SK-N-MC (cell line): Measurements from ENCODE around the gene TMC2.
"Not testable (repeated sequence)": the region's sequence is repeated elsewhere in the genome, so short reads cannot be mapped to it uniquely, and the experiment has no call there.

ENCODE experiments used
- DNase-seq: peaks from one replicate; pipeline ENCODE4 v3.0.0-alpha.2; 2011; ENCODE audit warnings: low read depth, low spot score
- H3K27ac ChIP-seq: fragments of 200-600 bp; sonication (generic); 2 replicates; pipeline ENCODE4 v1.5.1; 2016; ENCODE audit warnings: mixed run types
- H3K36me3 ChIP-seq: fragments of 200-600 bp; sonication (generic); 2 replicates; pipeline ENCODE4 v1.6.1; 2017; ENCODE audit warnings: antibody characterized with exemption, low read length, mixed read lengths; ENCODE audit not compliant: insufficient read depth
- H3K4me3 ChIP-seq: fragments of 200-600 bp; sonication (generic); 2 replicates; pipeline ENCODE4 v1.5.1; 2016
- H3K9ac ChIP-seq: fragments of 200-600 bp; sonication (generic); 2 replicates; pipeline ENCODE4 v1.8.0; 2017; ENCODE audit warnings: mixed run types, mixed read lengths; ENCODE audit not compliant: insufficient read length
- H3K9me3 ChIP-seq: fragments of 200-600 bp; sonication (generic); 2 replicates; pipeline ENCODE4 v1.6.1; 2017; ENCODE audit warnings: low read depth, mild to moderate bottlenecking, antibody characterized with exemption, low read length, moderate library complexity, mixed read lengths
- EZH2 ChIP-seq: fragments of 200-600 bp; sonication (generic); IDR thresholded peaks from one replicate; pipeline ENCODE4 v1.6.1; 2017; ENCODE audit warnings: antibody characterized with exemption
- FOXP2 ChIP-seq: optimal IDR thresholded peaks from 2 replicates; pipeline ENCODE3; 2011; ENCODE audit warnings: mild to moderate bottlenecking, moderate library complexity; ENCODE audit not compliant: insufficient read depth; ENCODE audit errors: extremely low read length, control extremely low read depth
- POLR2AphosphoS5 ChIP-seq: IDR thresholded peaks from 2 replicates; pipeline ENCODE4 v1.6.1; 2012; ENCODE audit warnings: mild to moderate bottlenecking, low read depth, low read length, borderline replicate concordance

Gene TMC2

GRCh38 chr20:2680046-2680445, 143.7 kb downstream of the TMC2 start:
- H3K9ac ChIP-seq = no peak overlapping the region
- H3K4me3 ChIP-seq = no peak overlapping the region
- no peaks in the 10 kb centered on the region for H3K36me3 ChIP-seq
- DNase-seq = no peak
- no peaks in the 10 kb centered on the region for H3K9me3 ChIP-seq
- no peak for TF ChIP-seq EZH2
- no peak for TF ChIP-seq POLR2AphosphoS5
- TF ChIP-seq FOXP2 = no peak
- no peak overlapping the region for H3K27ac ChIP-seq

DNA sequence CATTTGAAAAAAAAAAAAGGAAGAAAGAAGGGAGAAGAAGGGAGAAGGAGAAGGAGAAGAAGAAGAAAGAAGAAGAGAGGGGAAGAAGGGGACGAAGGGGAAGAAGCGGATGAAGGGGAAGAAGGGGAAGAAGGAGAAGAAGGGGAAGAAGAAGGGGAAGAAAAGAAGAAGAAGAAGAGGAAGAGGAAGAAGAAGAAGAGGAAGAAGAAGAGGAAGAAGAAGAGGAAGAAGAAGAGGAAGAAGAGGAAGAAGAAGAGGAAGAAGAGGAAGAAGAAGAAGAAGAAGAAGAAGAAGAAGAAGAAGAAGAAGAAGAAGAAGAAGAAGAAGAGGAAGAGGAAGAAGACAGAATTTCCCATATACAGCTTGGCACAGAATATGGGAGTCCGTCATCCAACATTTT, 145.7 kb downstream of the TMC2 start:
- H3K27ac ChIP-seq, H3K36me3 ChIP-seq, H3K9ac ChIP-seq, H3K4me3 ChIP-seq, DNase-seq, H3K9me3 ChIP-seq: not testable (repeated sequence)

DNA sequence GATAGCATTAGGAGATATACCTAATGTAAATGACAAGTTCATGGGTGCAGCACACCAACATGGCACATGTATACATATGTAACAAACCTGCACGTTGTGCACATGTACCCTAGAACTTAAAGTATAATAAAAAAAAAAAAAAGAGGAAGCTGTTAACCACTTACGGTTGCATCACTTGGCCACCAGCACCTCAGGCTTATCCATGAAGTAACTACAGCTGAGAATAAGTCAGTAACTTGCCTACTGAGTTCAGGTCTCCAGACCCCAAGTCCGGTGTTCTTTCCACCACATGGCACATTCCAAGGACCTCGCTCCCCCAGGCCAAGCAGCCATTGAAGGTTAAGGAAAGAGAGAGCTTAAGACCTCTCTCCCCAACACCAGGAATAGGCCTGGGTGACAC, 148.4 kb downstream of the TMC2 start:
- not testable (repeated sequence) for H3K36me3 ChIP-seq, DNase-seq, H3K4me3 ChIP-seq, H3K9me3 ChIP-seq, H3K9ac ChIP-seq, H3K27ac ChIP-seq

DNA sequence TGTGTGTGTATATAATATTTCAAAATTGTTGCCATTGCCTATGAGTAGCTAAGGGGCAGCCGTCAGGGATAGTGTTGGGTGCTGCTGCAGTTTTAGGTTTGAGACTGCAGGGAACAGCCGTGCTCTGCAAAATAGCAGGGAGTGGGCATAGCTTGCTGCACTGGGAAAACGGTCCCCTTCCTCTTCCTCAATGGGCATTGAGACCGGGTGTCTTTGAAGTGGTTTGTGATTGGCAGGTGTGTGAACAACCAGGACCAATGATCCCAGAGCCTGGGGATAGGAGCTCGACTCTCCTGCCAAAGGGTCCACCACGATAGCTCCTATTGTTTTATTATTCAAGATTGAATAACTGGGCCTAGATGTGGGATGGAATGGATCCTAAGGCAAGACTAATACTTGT, 151.1 kb downstream of the TMC2 start:
- no peak for TF ChIP-seq POLR2AphosphoS5
- Histone ChIP-seq H3K4me3 (no peak overlapping the region), H3K36me3 (no peaks in the 10 kb centered on the region), H3K27ac (no peak overlapping the region), H3K9ac (no peak overlapping the region), H3K9me3 (no peaks in the 10 kb centered on the region)
- DNase-seq = no peak

DNA sequence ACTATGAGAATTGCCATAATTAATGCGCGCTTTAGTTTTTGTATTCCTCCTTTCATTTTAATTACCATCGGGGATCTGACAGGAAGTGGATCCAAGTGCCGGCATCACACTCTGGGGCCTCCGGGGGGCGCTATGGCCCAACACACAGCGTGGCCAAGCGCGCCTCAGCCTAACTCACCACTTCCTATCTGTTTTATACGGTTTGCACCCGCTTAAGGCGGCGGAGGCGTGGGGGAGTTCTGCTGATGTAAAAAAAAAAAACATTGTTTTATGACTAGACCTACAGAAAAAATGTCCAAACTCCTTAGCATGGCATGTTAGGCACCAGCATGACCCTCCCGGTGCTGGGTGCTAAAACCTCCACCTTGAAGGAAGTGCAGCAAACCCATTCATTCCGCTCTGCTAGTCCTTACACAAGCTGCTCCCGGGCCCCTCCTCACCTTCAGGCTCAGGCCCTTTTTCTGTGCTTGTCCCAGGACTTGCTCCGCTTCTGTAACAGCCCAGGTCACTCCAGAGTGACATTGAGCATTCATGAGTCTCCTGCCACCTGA, 151.7 kb downstream of the TMC2 start:
- Histone ChIP-seq H3K9me3 (no peaks in the 10 kb centered on the region), H3K27ac (no peak overlapping the region), H3K9ac (no peak overlapping the region), H3K36me3 (no peaks in the 10 kb centered on the region), H3K4me3 (no peak overlapping the region)
- peak; percentile 12 for DNase-seq
- TF ChIP-seq POLR2AphosphoS5 (no peak), FOXP2 (no peak), EZH2 (no peak)

DNA sequence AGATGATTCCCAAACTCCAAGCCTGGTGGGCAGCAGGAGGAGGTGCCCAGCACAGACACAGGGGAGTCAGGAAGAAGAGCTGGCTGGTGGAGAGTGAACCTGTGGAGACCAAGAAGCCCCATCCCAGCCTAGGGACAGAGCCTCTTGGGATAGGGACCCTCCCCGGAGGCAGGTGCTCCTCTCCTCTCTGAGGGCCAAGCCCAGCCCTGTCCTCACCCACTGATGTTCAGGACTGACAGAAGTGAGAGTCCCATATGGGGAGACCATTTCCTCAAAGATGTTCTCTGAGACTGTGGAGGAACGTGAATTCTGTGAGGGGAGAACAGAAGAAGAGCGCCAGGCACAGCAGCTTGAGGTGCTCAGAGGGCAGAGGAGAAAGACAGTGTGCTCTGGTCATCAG, 153.8 kb downstream of the TMC2 start:
- no peak overlapping the region for H3K4me3 ChIP-seq
- TF ChIP-seq FOXP2 = no peak
- TF ChIP-seq POLR2AphosphoS5 = no peak
- no peak for TF ChIP-seq EZH2
- H3K27ac ChIP-seq = no peak overlapping the region
- H3K36me3 ChIP-seq = no peaks in the 10 kb centered on the region
- H3K9me3 ChIP-seq = no peaks in the 10 kb centered on the region
- DNase-seq = no peak
- no peak overlapping the region for H3K9ac ChIP-seq

DNA sequence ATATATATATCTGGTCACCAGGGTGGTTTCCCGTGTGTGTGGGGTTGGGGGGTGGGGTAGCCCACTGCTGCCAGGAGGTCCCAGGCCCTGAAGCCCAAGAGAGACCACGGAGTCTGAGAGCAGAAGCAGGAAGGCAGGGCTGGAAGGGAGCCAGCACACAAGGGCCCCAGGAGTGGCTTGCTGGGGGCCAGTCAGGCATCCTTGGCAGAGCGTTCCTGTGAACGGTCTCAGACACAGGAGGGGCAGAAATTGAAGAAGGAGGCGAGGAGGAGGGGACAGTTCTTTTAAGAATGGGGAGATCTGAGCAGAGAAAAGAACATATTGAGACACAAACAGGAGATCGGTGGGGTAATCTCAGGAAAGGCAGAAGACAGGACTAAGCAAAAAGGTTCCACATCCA, 154.3 kb downstream of the TMC2 start:
- H3K27ac ChIP-seq = no peak overlapping the region
- no peaks in the 10 kb centered on the region for H3K36me3 ChIP-seq
- DNase-seq = no peak
- H3K4me3 ChIP-seq = no peak overlapping the region
- no peak for TF ChIP-seq FOXP2
- TF ChIP-seq EZH2 = no peak
- TF ChIP-seq POLR2AphosphoS5 = no peak
- H3K9me3 ChIP-seq = no peaks in the 10 kb centered on the region
- H3K9ac ChIP-seq = no peak overlapping the region

DNA sequence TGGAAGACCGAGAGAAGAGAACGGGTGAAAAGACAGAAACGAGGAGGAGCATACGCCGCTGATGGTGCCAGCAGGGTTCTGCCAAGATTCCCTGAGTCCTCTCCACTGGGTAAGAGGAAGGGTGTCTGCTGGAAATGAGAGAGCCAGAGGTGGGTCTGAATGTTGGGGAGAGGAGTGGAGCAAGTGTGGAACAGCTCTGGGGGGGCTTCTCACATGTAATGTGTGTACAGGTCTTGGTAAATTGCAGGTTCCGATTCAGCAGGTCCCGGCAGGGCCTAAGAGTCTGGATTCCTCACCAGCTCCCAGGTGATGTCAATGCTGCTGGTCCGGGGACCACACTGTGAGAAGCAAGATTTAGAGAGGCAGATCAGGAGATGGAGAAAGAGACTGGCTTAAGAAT, 154.8 kb downstream of the TMC2 start:
- DNase-seq = no peak
- H3K36me3 ChIP-seq = no peaks in the 10 kb centered on the region
- no peaks in the 10 kb centered on the region for H3K9me3 ChIP-seq
- H3K27ac ChIP-seq = no peak overlapping the region
- TF ChIP-seq FOXP2 (no peak), EZH2 (no peak), POLR2AphosphoS5 (no peak)
- no peak overlapping the region for H3K9ac ChIP-seq
- no peak overlapping the region for H3K4me3 ChIP-seq
